Measurements from ENCODE around the gene PLXDC2. TPM values are rescaled to one million over a fixed set of nuclear protein-coding genes. Genes with fewer than 3 reads are reported as not detected.
"Not testable (repeated sequence)": the region's sequence is repeated elsewhere in the genome, so short reads cannot be mapped to it uniquely, and the experiment has no call there.

The PLXDC2 gene
- total and polyA plus RNA-seq, 10 donors, result 1.8 to 50.4 (median 29.7) TPM

GRCh38 chr10:20175719-20176118 lies 359.5 kb downstream of the PLXDC2 start:
- Histone ChIP-seq H3K4me1 (no peaks in the 10 kb centered on the region), H3K4me3 (no peak overlapping the region), H3K9me3 (no peaks in the 10 kb centered on the region), H3K27me3 (replicated peaks in 1 of 7) (no peaks in the 10 kb centered on the region), H3K27ac (no peak overlapping the region), H3K36me3 (no peaks in the 10 kb centered on the region)
- DNase-seq, result no peak
- intact Hi-C loops (cut with DNase I; ENCODE audit: low total_unique reads), result no loop called here
- TF ChIP-seq POLR2A (IDR thresholded peaks at IDR 0.05) (no peak), CTCF (IDR thresholded peaks at IDR 0.05 in 8 of 11, conservative IDR thresholded peaks at IDR 0.05 in 3 of 11) (no peak), POLR2AphosphoS5 (IDR thresholded peaks at IDR 0.05) (no peak)
- 56 to 80% (median 68%) methylated on average over 3 of the region's 3 CpGs for WGBS, 5 donors

GRCh38 chr10:20180766-20181165 lies 364.5 kb downstream of the PLXDC2 start:
- Histone ChIP-seq H3K36me3 (no peaks in the 10 kb centered on the region), H3K9me3 (no peaks in the 10 kb centered on the region), H3K27me3 (replicated peaks in 1 of 7) (no peaks in the 10 kb centered on the region), H3K4me3 (no peak overlapping the region), H3K4me1 (no peaks in the 10 kb centered on the region), H3K27ac (no peak overlapping the region)
- no peak for DNase-seq
- intact Hi-C loops (cut with DNase I; ENCODE audit: low total_unique reads), result no loop called here
- TF ChIP-seq POLR2AphosphoS5 (IDR thresholded peaks at IDR 0.05), result no peak
- TF ChIP-seq CTCF (IDR thresholded peaks at IDR 0.05 in 8 of 11, conservative IDR thresholded peaks at IDR 0.05 in 3 of 11), result no peak
- TF ChIP-seq POLR2A (IDR thresholded peaks at IDR 0.05), result no peak
- 91 to 98% (median 92%) methylated on average over 1 of the region's 1 CpG for WGBS, 5 donors

GRCh38 chr10:20181434-20181833 lies 365.2 kb downstream of the PLXDC2 start:
- intact Hi-C loops (cut with DNase I; ENCODE audit: low total_unique reads), result no loop called here
- H3K4me3 ChIP-seq, result no peak overlapping the region
- no peaks in the 10 kb centered on the region for H3K36me3 ChIP-seq
- H3K27me3 ChIP-seq (replicated peaks in 1 of 7), result no peaks in the 10 kb centered on the region
- TF ChIP-seq POLR2A (IDR thresholded peaks at IDR 0.05) (no peak), CTCF (IDR thresholded peaks at IDR 0.05 in 8 of 11, conservative IDR thresholded peaks at IDR 0.05 in 3 of 11) (no peak), POLR2AphosphoS5 (IDR thresholded peaks at IDR 0.05) (no peak)
- no peaks in the 10 kb centered on the region for H3K4me1 ChIP-seq
- no peak for DNase-seq
- peaks cover 0 to 1% (median 0%) of the 10 kb centered on the region in 8 donors for H3K9me3 ChIP-seq
- 72 to 91% (median 87%) methylated on average over 5 of the region's 5 CpGs for WGBS, 5 donors
- H3K27ac ChIP-seq, result no peak overlapping the region

GRCh38 chr10:20185116-20185515 lies 368.9 kb downstream of the PLXDC2 start:
- DNase-seq, result no peak
- Histone ChIP-seq H3K27me3 (replicated peaks in 1 of 7) (no peaks in the 10 kb centered on the region), H3K4me3 (no peak overlapping the region), H3K9me3 (peaks cover 0 to 4% (median 0%) of the 10 kb centered on the region in 8 donors), H3K27ac (no peak overlapping the region), H3K36me3 (no peaks in the 10 kb centered on the region), H3K4me1 (no peaks in the 10 kb centered on the region)
- intact Hi-C loops (cut with DNase I; ENCODE audit: low total_unique reads), result no loop called here
- TF ChIP-seq POLR2AphosphoS5 (IDR thresholded peaks at IDR 0.05), result no peak
- no peak for TF ChIP-seq POLR2A (IDR thresholded peaks at IDR 0.05)
- no peak for TF ChIP-seq CTCF (IDR thresholded peaks at IDR 0.05 in 8 of 11, conservative IDR thresholded peaks at IDR 0.05 in 3 of 11)

GRCh38 chr10:20191392-20191791 lies 375.2 kb downstream of the PLXDC2 start:
- H3K4me3 ChIP-seq; H3K4me1 ChIP-seq; H3K27me3 ChIP-seq (replicated peaks in 1 of 7); H3K27ac ChIP-seq; intact Hi-C loops (cut with DNase I; ENCODE audit: low total_unique reads); H3K9me3 ChIP-seq; H3K36me3 ChIP-seq; DNase-seq: not testable (repeated sequence)
- WGBS, 5 donors, result 60 to 74% (median 70%) methylated on average over 2 to 3 of the region's 3 CpGs
